GM18909 (cell line): ENCODE data around the gene S100P.

Experiments
- ATAC-seq: cut with Tn5 transposase; IDR thresholded peaks from one replicate; pipeline ENCODE4 v1.9.1; 2021; ENCODE audit warnings: mild to moderate bottlenecking; ENCODE audit not compliant: unreplicated experiment, poor library complexity

S100P gene

GRCh38 chr4:6695660-6696610, 2.3 kb downstream of the S100P start:
- ATAC-seq = no peak

GRCh38 chr4:6696611-6697010, 2.9 kb downstream of the S100P start:
- no peak for ATAC-seq

- no peak for ATAC-seq
These were observed 3.5 kb downstream of the S100P start for GRCh38 chr4:6697131-6697530.

GRCh38 chr4:6699388-6699787, 5.7 kb downstream of the S100P start:
- no peak for ATAC-seq

- no peak for ATAC-seq
These were observed 6.2 kb downstream of the S100P start for GRCh38 chr4:6699903-6700302.

GRCh38 chr4:6701371-6701770, 7.7 kb downstream of the S100P start:
- ATAC-seq = no peak

- ATAC-seq = no peak
These were observed 9.1 kb downstream of the S100P start for GRCh38 chr4:6702761-6703160.

GRCh38 chr4:6703786-6704185, 10.1 kb downstream of the S100P start:
- ATAC-seq = no peak

- ATAC-seq = no peak
These were observed 12.0 kb downstream of the S100P start for GRCh38 chr4:6705646-6706045.

- no peak for ATAC-seq
These were observed 12.5 kb downstream of the S100P start for GRCh38 chr4:6706173-6706572.

- peak; percentile 63 for ATAC-seq
These were observed 15.8 kb downstream of the S100P start, which contains the start of gene MRFAP1L1 for GRCh38 chr4:6709230-6710114. Gene MRFAP1L1 (minus strand): TSS chr4:6709865. CDS start chr4:6709629, 236 bp downstream.

GRCh38 chr4:6710282-6710681, 16.6 kb downstream of the S100P start:
- peak; percentile 13 for ATAC-seq

GRCh38 chr4:6710996-6711395, 17.3 kb downstream of the S100P start:
- no peak for ATAC-seq

GRCh38 chr4:6714954-6715353, 21.3 kb downstream of the S100P start:
- no peak for ATAC-seq

- no peak for ATAC-seq
These were observed 22.0 kb downstream of the S100P start for GRCh38 chr4:6715704-6716017.

GRCh38 chr4:6716018-6716911, 22.6 kb downstream of the S100P start, which contains the start of gene BLOC1S4:
Gene BLOC1S4 (plus strand): TSS chr4:6716174. CDS start chr4:6716210, 36 bp downstream.
- ATAC-seq = peak; percentile 81

GRCh38 chr4:6716958-6717655, 23.4 kb downstream of the S100P start:
- no peak for ATAC-seq

- no peak for ATAC-seq
These were observed 25.4 kb downstream of the S100P start for GRCh38 chr4:6718932-6719610.

GRCh38 chr4:6719611-6720179, 26.0 kb downstream of the S100P start:
- no peak for ATAC-seq
